HS-27A (cell line): ENCODE data around the gene TARBP1.
"Not testable (repeated sequence)": the region's sequence is repeated elsewhere in the genome, so short reads cannot be mapped to it uniquely, and the experiment has no call there.

Source experiments
- DNase-seq: peaks from one replicate; pipeline ENCODE4 v3.0.0-alpha.2; 2012; ENCODE audit warnings: low read depth, missing footprints

TARBP1 gene

DNA sequence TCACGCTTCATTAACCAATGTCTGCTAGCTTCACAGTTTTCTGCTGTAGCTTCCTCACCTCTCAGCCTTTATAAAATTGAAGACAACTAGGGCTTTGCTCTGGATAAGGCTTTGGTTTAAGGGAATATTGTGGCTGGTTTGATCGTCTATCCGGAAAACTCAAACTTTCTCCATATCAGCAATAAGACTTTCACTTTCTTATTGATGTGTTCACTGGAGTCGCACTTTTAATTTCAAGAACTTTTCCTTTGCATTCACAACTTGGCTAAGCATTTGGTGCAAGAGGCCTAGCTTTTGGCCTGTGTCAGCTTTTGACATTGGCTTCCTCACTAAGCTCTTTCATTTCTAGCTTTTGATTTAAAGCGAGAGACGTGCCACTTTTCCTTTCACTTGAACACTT is 92.9 kb downstream of the TARBP1 start:
- DNase-seq: no peak

DNA sequence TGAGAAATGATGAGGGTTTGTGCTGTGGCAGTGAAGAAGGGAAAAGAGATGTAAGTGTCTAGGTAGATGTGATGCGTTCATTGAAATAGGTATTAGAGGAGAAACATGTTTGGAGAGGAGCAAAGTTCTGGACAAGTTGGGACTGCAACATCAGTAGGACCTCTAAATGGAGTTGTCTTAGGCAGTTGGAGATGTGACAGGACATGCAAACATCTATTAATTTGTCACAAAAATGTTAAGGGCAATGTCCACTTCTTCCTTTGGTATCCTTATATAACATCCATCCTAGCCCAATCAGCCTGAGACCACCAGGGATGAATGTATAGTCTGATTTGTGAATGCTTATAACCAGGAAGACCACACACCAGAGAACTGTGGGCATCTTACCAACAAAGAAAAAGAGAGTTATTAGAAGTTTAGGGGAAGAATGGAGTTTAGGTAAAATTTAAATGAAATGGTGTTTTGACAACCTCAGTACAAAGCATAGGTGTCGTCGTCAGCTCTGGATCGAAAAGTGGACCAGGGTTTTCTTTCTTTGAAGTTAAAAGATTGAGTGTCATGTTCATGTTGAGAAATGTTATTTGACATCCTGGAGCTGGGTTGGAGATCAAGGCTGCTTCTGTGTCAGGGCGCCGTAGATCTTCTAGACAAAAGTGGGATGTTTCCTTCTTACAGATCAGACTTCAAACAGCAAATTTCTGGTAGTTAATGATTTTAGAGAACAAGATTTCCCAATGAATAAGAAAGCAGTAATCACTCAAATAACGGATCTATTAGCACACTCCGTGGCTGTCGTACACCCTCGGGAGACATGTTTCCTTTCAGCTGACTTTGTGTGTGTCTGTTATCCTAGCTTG is 97.1 kb downstream of the TARBP1 start:
- DNase-seq: no peak

DNA sequence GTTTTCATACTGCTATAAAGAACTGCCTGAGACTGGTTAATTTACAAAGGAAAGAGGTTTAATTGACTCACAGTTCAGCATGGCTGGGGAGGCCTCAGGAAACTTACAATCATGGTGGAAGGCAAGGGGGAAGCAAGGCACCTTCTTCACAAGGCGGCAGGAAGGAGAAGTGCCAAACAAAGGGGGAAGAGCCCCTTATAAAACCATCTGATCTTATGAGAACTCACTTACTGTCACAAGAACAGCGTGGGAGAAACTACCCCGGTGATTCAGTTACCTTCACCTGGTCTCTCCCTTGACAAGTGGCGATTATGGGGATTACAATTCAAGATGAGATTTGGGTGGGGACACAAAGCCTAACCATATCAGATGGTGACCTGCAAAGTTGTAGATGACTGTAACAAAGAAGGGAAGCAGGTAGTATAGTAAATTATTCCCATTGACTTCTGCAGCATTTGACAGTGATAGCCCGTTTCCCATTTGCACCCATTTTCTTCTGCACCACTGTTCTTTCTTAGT is 99.3 kb downstream of the TARBP1 start:
- DNase-seq: not testable (repeated sequence)

DNA sequence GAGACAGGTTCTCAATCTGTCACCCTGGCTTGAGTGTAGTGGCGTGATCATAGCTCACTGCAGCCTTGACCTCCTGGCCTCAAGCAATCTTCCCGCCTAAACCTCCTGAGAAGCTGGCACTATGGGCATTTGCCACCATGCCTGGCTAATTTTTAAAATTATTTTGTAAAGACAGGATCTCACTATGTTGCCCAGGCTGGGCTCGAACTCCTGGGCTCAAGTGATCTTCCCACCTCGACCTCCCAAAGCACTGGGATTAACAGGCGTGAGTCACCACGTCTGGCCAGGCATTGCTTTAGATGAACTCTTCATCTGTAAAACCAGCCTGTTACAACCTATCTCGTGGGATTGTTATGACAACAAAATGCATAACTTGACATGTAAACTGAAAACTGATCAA is 103.3 kb downstream of the TARBP1 start:
- no peak for DNase-seq

DNA sequence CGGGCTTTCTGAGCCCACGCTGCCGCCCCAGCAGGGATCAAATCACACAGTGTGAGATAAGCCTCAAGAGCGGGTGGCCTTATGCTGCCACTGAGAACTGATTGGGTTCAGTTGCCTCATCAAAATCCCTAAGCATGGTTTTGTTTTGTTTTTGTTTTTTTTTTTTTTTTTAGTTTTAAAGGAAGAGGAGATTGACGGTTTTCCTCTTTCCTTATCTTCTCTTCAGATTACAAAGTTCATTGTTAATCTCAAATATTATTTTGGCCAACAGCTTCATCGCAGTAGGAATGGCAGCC is 105.1 kb downstream of the TARBP1 start:
- DNase-seq: no peak

DNA sequence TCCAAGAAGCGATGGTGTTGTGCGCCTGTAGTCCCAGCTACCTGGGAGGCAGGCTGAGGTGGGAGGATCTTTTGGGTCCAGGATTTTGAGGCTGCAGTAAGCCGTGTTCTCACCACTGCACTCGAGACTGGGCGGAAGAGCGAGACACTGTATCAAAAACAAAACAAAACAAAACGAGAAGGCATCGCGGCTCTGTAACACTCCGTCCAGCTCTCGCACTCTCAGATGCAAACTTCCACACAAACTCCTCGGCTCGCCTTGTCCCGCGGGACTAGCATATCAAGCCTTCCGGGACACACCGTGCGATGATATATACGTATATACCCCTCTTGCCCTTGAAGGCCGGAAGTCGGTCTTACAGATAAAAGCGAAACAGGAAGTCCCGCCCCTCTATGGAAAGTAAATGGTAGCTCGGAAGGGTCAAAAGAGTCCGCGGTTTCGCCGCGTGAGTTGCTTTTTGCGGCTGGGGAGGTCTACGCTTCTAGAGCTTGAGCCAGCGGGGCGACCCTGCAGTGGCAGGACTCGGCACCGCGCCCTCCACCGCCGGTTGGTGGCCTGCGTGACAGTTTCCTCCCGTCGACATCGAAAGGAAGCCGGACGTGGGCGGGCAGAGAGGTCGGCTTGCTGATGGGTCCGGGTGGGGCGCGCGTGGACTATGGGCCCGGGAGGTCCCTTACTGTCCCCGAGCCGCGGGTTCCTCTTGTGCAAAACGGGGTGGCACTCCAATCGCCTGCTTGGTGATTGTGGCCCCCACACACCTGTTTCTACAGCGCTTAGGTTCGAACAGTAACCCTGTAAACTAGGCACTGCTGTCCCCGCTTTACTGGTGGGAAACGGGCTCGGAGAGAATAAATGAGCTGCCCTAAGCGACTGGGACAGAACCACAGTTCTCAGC is 105.7 kb downstream of the TARBP1 start, which contains the start of gene COA6:
Gene COA6 (plus strand): TSS at position 393 of the 895 bp plus-strand sequence. CDS start 11 bp downstream, at position 404.
- peak; percentile 88 for DNase-seq

DNA sequence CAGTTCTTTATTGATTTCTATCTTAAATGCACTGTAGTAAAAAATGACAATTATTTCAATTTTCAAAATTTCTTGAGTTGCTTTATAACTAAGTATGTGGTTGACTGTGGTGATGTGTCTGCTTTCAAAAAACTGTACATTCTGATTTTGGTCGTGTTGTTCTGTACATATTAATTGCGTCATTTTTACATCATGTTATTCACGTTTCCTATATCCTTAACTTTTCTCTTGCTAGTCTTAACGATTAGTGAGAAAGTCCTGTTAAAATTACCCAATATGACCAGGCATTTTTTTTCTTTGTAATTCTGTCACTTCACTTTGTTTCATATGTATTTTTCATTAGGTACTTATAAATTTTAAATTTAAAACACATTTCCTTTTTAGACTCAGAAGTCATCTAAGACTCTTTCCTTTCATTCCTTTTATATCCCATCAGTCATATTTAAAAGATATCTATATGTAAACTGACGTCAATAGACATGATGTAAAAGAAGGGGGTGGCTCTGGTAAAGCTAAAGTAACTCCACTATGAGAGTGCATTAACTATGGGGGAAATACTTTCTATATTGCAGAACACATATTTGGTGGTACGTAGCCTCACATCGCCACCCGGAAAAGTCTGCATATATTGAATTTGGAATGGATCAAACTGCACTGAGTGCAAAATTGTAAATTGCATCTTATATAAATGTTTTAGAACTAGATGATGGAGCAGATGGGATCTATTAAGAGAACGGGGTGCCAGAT is 106.8 kb downstream of the TARBP1 start:
- DNase-seq: no peak

DNA sequence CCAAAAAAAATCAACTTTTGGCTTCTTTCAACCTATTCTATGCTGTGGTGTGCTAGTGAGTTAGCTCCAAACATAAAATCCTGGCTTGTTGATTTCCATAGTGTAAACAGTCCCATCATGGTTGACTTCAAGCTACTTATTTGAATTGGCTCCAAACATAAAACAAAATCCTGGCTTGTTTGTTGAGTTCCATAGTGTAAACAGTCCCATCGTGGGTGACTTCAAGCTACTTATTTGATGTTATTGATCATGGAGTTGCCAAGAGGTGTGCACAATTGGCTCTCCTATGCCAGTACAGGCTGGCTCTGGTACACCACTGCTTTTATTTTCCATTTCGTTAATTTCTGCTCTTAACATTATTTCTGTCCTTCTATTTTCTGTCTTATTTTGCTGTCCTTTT is 107.6 kb downstream of the TARBP1 start:
- no peak for DNase-seq

DNA sequence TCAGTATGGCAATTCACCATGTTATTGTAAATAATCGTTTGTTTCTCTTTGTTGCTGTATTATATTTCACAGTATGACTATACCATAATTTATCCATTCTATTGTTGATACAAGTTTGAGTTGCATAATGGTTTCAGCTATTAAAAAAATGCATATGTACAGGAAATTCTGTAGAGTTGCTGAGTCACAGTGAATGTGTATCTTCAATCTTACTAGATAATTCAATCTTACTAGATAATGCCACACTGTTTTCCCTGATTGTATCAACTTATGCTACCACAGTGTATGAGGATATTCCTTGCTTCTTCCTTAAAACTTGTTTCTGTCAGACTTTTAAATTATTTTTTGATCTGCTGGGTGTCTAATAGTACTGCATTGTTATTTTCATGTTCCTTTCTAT is 109.2 kb downstream of the TARBP1 start:
- DNase-seq: no peak

DNA sequence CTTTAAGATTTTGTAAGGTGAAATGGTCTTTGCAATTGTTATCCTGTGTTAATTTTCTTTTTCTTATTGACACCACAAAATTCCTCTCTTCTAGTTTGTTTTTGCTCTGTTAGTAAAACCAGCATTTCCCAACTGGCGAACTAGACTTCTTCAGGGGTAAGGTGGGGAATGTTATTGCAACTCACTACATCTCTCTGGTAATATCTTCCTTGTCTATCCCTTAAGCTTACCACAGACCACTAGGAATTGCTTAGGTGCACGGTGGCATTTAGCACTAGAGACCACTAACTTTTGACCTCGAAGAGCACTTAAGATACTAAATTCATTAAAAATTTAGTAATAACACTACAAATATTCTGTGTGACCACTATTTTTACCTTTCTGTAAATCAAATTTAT is 109.9 kb downstream of the TARBP1 start:
- DNase-seq: no peak

DNA sequence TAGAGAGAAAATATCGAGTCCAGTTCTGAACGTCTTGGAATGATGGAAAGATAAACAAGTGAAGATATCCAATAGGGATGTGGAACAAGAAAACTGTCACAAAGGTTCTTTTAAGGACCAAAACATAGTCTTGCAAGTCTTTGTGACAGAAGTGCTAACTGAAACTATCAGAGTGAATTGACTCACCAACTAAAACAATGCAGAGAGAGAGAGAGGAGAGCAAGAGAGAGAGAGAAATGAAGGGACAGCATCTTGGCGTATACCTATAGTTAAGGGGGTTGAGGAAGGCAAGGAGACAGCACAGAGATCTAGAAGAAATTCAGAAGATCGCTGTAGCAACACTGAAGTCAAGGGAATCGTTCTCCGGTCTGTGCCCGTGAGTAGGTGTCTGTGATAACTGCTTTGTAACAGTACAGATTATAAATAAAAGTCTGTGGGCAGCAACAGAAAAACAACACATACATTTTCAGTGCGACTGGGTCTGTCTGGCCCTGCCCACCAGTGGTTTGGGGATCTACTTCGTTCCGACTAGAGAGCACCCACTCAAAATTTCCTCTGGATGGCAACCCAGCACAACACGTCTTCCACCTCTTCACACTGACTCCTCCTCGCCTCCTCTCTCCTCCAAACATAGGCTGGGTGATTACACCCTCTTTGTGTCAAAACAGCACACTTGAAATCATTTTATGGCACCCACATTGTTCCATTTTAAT is 110.5 kb downstream of the TARBP1 start:
- no peak for DNase-seq

DNA sequence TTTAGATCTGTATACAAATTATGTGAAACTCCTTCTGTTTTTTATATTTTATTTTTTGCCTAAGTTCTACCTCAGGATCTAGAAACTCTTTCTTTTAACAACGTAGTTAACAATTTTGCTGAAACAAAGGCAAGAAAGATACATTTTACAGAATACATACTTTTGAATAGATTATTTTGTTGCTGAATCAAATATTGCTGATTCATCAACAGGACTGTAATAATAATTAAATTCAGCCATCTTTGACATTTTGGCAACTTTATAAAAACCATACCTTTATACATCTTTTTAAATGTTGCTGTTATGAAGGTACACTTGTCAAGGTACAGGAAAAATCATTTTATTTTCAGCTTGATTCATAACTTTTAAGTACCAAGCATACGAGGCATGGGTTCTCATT is 116.4 kb downstream of the TARBP1 start:
- no peak for DNase-seq

DNA sequence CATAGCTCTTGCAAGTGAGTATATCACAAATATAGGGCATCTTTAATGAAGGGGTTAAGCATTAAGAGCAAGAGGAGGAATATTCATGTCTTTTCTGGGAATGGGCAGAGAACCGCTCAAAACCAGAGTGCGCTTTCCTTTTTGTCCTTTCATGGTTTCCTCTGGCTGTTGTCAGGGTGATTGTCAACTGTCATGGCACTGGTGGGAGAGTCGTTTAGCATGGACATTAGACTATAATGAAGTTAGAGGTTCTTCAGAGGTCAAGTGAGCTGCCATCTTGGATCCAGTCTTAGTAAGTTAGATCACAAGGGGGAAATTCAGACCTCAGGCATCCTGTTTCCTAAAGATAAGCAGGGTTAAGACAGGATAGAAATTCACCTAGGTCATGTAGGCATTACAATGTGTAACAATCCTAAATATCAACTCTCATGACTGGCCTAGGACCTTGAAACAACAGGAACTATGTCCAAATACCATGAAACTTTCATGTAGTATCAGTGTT is 117.8 kb downstream of the TARBP1 start:
- DNase-seq: no peak

DNA sequence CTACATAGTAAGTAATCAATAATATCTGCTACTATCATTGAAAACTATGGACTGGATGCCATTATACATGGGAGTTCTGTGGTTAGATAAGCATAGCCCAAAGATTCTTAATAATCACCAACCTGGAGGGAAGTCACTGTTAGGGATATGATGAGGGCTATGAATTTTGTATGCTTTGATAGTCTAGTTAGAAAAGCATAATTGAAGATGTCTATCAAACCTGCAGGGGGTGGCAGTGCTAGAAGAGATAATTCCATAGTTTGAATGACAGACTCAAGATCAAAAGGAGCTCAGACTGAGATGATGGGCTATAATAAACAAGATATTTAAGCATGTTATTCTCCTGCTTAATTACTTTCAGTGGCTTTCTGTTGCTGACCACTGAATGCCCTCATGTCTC is 121.1 kb downstream of the TARBP1 start:
- no peak for DNase-seq

DNA sequence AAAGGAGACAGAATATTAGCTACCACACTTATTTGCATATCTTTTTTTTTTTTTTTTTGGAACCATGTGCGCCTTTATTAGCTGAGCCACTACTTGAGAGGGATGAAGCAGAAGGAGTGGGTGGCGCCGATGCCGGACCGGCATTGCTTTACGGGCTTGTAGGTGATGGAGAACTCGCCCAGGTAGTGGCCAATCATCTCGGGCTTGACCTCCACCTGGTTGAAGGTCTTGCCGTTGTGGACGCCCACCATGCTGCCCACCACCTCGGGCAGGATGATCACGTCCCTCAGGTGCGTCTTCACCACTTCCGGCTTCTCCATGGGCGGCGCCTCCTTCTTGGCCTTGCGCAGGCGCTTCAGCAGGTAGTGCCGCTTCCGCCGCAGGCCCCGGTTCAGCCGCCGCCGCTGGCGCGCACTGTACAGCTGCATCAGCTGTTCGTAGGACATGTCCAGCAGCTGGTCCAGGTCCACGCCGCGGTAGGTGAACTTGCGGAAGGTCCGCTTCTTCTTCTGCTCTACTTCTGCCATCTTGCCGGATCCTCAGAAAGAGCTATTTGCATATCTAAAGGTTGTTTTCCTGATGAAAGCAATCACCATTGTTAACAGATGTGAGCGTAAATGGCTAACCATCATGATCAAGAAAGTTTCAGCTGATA is 122.2 kb downstream of the TARBP1 start:
- DNase-seq: not testable (repeated sequence)

DNA sequence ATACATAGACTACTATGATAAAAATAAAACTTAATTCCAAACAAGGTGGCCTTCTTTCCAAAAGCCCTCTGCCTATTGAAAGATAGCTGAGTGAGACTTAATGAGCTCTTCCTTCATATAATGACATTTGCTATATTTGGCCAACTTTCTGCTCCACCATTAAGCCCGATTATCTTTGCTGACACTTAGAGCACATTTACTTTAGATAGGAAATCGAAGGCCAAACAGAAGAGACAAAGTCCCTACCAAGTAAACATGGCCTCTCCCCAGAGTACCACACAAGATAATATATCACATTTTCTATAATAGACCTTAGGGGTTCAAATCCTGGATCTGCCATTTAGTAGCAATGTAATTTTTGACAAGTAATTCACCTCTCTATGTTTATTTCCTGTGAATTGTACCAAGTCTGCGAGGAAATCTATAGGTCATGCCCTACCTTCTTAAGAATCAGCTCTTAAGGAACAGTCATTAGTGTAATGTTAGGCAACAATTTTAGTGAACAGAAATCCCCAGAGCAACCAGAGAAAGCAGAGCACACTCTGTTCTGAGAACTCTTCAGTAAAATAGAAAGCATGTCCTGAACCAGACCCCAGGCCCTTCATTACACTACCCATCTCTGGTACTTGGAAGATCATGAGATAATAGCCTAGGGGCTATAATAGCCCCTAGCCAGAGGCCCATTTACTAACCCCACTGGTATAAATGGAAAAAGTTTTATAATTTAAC is 123.0 kb downstream of the TARBP1 start:
- no peak for DNase-seq

DNA sequence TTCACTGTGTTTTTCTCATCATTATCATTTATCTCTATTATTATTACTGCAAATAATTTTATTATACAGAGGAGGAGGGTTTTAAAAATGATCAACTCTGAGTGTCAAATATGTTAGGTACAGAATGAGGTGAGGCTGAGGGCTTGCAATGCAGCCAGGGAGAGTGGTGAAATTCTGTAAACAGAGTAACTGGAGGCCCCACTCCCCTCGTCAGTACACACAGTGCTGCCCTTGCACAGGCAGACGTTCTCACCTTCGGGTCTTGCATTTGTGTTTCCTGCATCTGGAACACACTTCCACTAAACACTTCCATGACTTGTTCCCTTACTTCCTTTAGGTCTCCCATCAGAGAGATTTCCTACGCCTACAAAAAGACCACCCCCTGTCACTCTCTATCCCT is 130.0 kb downstream of the TARBP1 start:
- DNase-seq: no peak

DNA sequence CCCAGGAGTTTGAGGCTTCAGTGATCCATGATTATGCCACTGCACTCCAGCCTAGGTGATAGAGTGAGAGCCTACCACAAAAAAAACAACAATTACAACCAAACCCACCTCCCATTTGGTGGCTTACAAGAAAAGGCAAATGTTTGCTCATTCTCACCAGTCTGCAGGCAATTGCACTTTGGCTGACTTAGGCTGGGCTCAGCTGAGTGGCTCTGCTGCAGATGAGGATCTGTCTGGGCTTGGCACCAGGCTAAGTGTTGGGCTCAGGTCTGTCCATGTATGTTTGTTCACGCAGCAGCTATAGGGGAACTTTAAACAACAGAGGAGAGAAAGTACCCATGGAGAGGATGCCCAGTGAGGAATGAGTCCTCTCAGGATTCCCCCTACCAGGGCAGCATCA is 133.7 kb downstream of the TARBP1 start:
- no peak for DNase-seq

DNA sequence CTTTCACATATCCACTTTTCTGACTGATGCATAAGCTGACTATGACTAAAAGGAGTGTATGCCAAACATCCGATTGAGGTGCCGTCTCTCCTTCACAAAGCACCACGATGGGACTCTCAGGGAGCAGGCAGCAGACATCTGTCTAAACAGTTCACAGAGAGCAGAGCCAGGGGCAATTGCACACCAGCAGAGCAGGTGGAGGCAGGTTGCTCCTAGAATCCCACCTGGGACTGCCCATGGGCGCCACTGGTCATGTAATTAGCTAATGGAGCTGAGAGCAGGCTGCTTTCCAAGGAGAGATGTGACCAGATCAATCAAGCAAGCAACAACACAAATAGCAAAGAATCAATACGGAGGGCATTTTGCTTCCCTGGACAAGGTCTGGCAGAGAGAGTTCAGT is 136.2 kb downstream of the TARBP1 start:
- no peak for DNase-seq
